ENCODE data around the gene KDM4B.
A peak's percentile ranks its signal among the peaks of the same experiment; 100 is the strongest.
"Not testable (repeated sequence)": the region's sequence is repeated elsewhere in the genome, so short reads cannot be mapped to it uniquely, and the experiment has no call there.

KDM4B gene

DNA sequence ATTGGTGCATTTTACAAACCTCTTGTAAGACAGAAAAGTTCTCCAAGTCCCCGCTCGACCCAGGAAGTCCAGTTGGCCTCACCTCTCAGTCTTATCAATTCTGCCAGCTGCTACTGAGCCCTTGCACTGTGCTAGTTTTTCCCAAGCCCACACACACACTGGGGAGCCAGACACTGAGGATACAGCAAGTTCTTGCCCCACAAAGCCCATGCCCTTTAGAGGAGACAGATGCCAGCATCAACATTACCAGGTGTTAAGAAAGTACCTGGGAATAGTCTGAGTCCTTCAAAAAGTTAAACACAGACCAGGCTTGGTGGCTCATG lies 196.7 kb downstream of the KDM4B start:
- DNase-seq (ENCODE audit: low read depth in 2 of 2), result no peak

DNA sequence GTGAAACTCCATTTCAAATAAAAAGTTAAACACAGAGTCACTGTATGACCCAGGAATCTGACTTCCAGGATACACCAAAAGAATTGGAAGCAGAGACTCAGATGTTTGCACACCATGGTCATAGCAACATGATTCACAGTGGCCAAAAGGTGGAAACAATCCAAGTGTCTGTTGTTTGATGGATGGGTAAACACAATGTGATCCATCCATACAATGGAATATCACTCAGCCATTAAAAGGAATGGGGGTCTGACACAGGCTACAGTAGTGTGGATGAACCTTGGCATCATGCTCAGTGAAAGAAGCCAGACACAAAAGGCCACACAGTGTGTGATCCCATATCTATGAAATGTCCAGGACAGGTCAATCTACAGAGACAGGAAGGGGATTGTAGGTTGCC lies 197.3 kb downstream of the KDM4B start:
- DNase-seq (ENCODE audit: low read depth in 2 of 2), result no peak

DNA sequence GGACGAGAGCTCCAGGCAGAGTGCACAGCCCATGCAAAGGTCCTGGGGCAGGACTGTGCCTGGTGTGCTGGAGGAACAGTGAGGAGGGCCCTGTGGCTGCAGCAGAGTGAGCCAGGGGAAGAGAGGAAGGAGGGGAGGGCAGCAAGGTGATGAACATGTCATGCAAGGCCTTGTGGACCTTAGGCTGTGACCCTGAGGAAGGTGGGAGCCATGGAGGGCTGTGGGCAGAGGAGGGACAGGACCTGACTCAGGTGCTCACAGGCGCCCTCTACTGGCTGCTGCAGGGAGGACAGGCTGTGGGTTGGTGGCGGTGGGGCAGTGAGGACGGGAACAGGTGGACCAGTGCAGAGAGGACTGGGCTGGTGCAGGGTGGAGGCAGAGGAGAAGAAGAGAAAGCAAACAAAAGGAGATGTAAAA lies 201.4 kb downstream of the KDM4B start:
- DNase-seq (ENCODE audit: low read depth in 2 of 2), result peak; percentile 38 to 69

DNA sequence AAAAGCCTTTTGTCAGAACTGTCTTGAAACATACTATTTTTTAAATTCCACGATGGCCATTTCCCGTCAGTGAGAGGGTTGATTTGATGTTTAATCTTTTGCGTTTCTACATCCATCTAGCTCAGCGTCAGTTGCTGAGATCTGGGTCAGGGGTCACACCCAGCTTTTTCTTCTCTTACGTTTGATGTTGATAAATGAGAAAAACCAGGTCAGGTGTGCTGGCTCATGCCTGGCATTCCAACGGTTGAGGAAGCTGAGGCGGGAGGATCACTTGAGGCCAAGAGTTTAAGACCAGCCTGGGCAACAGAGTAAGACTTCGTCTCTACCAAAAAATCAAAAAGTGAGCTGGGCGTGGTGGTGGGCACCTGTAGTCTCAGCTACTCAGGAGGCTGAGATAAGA lies 202.8 kb downstream of the KDM4B start:
- DNase-seq (ENCODE audit: low read depth in 2 of 2), result no peak

DNA sequence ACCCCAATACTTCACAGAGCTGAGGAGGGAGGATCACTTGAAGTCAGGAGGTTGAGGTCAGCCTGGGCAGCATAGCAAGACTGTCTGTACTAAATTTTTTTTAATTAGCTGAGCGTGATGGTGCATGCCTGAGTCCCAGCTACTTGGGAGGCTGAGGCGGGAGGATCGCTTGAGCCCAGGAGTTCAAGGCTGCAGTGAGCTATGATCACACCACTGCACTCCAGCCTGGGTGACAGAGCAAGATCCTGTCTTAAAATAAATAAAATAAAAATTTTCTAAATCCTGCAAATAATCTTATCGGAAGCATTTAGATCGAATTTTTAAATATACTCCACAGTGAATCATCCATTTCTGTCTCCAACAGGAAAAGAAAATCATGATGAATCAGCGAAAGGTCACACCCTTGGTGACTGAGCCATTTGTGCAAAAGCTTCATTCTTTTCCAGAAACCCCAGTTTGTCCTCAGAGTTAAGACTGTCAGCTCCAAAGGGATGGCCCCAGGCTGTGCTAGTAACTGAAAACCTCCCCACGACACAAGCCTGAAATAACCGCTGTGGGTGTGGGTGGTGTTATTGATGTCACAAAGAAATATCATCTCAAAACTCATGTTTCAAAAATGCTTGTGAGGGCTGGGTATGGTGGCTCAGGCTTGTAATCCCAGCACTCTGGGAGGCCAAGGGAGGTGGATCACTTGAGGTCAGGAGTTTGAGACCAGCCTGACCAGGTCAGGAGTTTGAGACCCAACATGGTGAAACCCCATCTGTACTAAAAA lies 204.1 kb downstream of the KDM4B start:
- DNase-seq (ENCODE audit: low read depth in 2 of 2), result no peak

DNA sequence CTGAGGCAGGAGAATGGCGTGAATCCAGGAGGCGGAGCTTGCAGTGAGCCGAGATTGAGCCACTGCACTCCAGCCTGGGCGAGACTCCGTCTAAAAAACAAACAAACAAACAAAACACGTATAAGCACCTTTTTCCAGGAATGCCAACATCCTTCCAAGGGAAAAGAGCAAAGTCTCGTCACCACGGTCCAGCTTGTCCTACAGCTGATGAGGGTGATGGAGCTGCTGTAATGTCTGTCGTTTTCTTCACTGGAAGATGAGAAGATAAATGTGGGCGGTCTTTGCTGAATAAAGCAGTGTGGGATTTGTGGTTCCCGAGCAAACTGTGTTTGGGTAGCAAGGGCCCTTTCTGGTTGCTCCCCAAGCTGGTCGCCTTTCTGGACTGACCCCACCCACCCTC lies 205.1 kb downstream of the KDM4B start:
- DNase-seq (ENCODE audit: low read depth in 2 of 2), result no peak

DNA sequence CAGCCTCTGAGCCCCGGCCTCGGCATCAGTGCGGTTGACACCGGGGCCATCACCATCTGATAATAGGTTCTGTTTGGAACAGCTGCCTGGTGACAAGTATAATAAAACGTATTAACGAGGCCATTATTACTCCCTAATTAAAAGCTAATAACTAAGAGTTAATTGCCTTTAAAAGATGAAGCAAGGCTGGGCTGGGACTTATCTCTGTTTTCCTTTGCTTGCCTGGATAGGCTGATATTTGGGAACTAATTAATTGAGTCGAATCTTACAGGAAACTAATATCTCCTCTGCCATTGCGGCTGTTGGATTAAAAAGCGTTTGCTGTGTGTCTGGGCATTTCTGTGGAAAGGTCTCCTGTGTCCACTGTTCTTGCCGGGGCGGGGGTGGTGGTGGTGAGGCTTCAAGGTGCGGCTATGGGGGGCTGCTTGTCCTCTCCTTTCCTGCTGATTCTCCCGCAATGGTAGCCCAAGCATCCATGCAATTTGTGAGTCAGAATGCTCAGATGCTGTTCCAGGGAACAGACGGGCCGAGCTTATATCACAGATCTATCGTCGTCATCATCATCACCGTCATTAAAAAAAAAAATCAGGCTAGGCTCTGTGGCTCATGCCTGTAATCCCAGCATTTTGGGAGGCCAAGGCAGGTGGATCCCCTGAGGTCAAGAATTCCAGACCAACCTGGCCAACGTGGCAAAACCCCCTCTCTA lies 209.0 kb downstream of the KDM4B start:
- no peak for DNase-seq (ENCODE audit: low read depth in 2 of 2)

DNA sequence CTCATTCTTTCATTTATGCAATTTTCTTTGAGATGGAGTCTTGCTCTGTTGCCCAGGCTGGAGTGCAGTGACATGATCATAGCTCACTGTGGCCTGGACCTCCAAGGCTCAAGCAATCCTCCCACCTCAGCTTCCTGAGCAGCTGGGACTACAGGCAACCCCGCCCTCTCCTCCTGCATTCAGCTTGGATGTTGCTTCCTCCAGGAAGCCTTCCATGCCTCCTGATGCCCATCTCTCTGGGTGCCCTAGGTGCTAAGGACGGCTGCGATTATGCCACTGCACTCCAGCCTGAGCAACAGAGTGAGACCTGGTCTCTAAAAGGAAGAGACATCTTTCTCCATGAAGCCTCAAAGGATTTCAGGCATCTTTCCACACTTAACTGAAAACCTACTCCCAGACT lies 209.9 kb downstream of the KDM4B start:
- no peak for DNase-seq (ENCODE audit: low read depth in 2 of 2)

DNA sequence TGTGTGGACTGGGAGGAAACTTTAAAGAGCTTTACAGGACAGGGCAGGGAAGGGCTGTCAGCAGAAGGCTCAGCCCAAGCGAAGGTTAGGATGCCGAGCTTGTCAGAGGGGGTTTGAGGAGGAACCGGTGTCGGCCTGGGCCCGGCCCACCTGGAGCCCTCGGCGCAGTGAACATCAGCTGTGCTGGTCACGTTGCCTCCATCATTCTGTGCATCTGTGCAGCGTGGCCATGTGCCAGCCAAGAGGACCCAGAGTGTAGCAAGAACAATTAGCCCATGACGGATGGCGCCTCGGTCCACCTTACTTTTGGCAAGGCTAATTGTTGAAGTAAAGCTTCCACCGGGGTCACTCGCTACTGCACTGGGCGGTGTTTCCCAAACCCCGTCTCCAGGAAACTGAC lies 210.3 kb downstream of the KDM4B start:
- DNase-seq (ENCODE audit: low read depth in 2 of 2), result no peak

DNA sequence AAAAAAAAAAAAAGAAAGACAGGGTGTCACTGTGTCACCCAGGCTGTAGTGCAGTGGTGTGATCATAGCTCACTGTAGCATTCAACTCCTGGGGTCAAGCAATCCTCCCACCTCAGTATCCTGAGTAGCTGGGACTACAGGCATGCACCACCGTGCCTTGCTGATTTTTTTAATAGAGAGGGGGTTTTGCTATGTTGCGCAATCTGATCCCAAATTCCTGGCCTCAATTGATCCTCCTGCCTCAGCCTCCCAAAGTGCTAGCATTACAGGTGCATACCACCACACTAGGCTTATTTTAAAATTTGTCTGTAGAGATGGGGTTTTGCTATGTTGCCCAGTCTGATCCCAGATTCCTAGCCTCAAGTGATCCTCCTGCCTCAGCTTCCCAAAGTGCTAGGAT lies 212.4 kb downstream of the KDM4B start:
- no peak for DNase-seq (ENCODE audit: low read depth in 2 of 2)

DNA sequence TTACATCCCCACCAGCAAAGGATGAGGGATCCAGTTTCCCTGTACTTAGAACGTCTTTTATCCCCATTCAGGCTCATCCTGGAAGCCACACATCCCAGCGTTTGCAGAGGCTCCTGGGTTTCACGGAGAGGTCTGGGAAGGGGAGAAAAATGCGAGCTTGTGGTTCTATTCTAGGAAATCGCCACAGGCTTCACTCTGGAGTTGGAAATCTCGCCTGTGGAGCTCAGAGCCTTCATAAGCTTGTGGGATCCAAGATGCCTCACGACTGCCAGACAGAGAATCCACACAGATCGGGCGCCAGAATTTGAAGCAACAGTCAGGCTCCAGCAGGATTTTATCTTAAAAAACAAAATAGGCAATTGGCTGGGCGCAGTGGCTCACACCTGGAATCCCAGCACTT lies 213.8 kb downstream of the KDM4B start:
- no peak for DNase-seq (ENCODE audit: low read depth in 2 of 2)

DNA sequence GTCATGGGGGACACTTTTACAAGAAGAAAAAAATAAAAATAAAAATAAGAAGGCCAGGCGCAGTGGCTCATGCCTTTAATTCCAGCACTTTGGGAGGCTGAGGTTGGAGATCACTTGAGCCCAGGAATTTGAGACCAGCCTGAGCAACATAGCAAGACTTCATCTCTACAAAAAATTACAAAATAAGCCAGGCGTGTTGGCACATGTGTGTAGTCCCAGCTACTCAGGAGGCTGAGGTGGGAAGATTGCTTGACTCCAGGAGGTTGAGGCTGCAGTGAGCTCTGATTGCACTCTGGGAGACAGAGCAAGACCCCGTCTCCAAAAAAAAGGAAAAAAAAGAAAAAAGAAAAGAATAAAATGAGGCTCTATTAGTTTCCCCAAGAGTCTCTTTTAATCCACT lies 214.7 kb downstream of the KDM4B start:
- no peak for DNase-seq (ENCODE audit: low read depth in 2 of 2)

DNA sequence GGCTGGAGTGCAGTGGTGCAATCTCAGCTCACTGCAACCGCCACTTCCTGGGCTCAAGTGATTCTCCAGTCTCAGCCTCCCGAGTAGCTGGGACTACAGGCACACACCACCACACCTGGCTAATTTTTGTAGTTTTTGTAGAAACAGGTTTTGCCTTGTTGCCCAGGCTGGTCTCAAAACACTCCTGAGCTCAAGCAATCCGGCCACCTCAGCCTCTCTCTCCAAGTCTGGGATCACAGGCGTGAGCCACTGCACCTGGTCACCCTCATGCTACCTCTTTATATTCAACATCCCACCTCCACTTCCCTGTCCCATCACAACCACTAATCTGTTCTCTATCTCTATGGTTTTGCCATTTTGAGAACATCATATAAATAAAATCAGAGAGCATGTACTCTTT lies 216.0 kb downstream of the KDM4B start:
- DNase-seq (ENCODE audit: low read depth in 2 of 2), result no peak

DNA sequence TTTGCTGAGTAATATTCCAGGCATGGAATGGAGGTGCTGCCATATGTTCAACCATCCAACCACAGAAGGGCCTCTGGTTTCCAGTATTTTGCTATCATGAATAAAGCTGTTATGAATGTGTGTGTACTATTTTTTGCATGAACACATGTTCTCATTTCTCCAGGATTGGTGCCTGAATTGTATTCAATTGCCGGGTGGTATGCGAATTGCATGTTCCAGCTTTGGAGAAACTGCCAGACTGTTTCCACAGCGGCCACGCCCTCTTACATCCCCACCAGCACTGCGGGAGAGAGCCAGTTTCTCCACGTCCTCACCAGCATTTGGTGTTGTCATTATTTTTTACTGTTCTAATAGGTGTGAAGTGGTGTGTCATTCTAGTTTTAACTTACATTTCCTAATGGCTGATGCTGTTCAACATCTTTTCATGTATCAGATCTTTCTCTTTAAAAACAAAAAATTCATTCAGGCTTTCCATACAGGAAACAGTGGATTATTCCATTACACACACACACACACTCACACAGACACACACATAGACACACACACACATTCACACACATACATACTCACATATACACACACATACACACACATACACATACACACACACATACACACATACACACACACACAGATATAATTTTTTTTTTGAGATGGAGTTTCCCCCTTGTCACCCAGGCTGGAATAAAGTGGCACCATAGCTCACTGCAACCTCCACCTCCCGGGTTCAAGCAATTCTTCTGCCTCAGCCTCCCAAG lies 217.6 kb downstream of the KDM4B start:
- DNase-seq (ENCODE audit: low read depth in 2 of 2), result no peak

DNA sequence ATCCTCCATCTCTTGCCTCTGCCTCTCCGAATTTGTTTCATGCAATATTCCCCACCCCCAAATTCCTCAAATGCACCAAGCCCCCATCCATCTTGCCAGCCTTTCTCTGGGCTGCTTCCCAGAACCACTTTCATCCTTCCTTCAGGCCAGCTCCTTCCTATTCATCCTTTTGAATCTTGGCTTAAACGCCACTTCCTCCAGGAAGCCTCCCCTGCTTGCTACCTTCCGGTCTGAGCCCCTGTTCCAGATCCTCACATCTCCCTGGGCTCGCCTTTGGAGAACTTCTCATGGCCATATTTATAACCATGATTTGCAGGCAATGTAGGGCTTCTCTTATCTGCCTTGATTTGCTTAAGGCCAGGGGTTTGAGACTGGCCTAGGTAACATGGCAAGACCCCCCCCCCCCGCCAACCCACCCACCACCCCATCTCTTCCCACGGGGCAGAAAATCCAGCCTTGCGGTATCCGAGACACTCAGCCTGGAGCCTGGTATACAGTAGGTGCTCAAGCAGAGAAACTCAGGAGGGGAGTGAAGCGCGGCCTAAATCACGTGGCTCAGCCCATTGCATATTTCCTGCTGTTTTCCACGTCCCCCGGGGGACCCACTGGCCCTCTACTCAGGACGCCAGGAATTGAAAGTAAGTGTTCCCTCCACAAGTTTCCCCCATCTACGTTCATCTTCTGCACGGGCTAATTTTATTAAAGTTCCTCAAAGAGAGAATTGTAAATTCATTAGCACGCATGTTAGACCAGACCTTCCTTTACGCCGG lies 219.8 kb downstream of the KDM4B start:
- no peak for DNase-seq (ENCODE audit: low read depth in 2 of 2)

DNA sequence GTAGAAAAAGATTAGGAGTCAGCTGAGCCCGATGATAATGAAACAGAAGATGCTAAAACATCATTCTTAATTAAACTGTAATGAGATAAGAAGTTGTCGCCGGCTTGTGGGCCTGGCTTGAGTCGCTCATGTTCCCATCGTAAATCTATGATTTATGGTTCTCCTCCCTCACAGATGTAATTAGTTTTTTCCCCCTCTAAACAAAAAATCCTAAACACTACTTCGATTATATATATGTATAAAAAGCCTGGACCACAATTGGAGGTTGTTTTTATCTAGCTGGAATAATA lies 220.3 kb downstream of the KDM4B start:
- DNase-seq (ENCODE audit: low read depth in 2 of 2), result no peak

DNA sequence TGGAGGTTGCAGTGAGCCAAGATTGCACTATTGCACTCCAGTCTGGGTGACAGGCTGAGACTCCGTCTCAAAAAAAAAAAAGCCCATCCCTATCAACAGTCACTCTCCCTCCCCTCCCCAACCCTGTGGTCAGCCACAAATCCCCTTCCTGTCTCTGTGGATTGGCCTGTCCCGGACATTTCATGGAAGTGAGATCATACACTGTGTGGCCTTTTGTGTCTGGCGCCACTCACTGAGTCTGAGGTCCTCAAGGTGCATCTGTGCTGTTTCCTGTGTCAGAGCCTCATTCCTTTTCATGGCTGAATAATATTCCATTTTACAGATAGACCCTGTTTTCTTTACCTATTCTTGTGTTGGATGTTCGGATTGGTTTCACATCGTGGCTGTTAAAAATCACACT lies 222.2 kb downstream of the KDM4B start:
- DNase-seq (ENCODE audit: low read depth in 2 of 2), result no peak

DNA sequence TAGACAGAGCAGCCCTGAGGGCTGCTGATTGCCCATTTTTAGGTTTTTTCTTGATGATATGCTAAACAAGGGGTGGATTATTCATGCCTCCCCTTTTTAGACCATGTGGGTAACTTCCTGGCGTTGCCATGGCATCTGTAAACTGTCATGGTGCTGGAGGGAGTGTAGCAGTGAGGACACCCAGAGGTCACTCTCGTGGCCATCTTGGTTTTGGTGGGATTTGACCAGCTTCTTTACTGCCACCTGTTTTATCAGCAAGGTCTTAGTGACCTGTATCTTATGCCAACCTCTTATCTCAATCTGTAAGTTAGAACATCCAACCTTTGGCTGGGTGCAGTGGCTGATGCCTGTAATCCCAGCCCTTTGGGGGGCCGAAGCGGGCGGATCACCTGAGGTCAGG lies 223.7 kb downstream of the KDM4B start:
- no peak for DNase-seq (ENCODE audit: low read depth in 2 of 2)

DNA sequence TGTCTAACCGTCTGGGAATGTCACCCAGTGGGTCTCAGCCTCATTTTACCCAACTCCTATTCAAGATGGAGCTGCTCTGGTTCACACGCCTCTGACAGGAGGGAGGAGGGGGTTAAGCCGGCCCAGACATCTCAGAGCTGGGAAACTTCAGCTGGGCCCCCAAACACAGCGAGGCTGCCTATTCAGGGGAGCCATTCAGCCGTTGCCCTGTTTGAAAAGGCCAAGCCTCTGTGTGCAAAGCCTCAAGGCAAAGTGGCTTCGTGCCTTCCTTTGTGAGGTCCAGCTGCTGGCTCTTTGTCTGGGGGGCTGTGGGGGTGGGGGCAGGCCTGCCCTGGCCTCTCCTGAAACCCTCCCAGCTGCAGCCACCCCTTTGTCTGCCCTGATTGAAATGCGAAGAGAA lies 224.3 kb downstream of the KDM4B start:
- DNase-seq (ENCODE audit: low read depth in 2 of 2), result no peak

DNA sequence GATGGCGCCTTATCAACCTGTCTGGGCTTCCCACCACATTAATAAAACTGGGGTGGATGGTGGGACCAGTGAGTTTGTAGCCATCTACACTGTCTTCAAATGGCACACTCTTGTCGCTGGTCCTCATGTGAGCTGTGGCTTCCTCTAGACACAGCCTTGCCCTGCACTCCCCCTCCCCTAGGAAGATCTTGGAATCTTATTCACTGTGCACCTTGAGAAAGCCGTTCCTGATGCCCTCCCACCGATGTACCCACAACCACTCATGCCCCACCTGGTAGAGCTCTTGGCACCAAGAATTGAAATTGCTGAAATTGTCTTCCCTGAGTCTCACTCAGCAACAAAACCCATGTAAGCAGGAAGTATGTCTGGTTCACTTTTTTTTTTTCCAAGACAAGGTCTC lies 225.7 kb downstream of the KDM4B start:
- no peak for DNase-seq (ENCODE audit: low read depth in 2 of 2)

DNA sequence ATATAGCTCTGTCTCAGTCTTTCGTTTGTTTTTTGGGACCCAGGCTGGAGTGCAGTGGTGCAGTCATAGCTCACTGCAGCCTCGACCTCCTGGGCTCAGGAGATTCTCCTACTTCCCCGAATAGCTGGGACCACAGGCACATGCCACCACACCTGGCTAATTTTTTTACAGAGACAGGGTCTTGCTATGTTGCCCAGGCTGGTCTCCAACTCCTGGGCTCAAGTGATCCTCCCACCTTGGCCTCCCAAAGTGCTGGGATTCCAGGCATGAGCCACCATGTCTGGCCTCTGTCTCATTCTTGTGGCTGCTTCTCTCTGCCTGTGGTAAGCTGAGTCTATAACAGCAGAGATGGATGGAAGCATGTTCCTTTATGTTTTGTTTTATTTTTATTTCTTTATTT lies 226.7 kb downstream of the KDM4B start:
- not testable (repeated sequence) for DNase-seq (ENCODE audit: low read depth in 2 of 2)

DNA sequence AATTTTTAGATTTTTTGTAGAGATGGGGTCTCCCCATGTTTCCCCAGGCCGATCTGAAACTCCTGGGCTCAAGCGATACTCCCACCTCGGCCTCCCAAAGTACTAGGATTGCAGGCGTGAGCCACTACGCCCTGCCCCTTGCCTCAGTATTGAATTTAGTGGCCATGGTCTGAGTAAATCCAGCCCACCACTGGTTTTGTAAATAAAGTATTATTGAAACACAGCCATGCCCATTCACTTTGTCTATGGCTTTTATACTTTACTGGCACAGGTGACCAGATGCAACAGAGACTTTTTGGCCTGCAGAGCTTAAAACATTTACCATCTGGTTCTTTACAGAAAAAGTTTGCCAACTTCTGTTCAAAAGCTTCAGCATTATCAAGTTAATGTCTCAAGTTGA lies 227.9 kb downstream of the KDM4B start:
- DNase-seq (ENCODE audit: low read depth in 2 of 2), result no peak

DNA sequence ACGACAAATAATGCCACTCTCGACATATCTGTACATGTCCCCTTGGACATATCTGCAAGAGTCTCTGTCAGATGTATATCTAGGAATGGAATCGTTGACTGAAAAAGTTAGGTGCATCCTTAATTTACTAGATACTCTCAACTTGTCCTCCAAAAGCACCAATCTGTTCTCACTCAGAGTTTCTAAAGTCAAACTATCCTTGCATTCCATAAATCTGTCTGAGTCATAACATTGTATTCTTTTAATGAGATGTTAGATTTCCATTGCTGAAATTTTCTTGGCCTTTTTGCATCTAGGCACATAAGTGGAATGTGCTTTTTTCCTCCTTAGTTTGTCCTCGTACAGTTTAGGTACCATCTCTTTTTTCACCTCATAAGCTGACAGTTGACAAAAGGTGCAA lies 231.9 kb downstream of the KDM4B start:
- no peak for DNase-seq (ENCODE audit: low read depth in 2 of 2)

Data from stimulated activated CD4-positive, alpha-beta T cell treated with anti-CD3 and anti-CD28 coated beads, Interleukin-4, amount 100 ng/mL, for 48 hours (primary cell).